Lung microvascular endothelial cell (primary cell): ENCODE measurements around the gene CDC42BPA. TPM values are rescaled to one million over a fixed set of nuclear protein-coding genes. Genes with fewer than 3 reads are reported as not detected.
"Not testable (repeated sequence)": the region's sequence is repeated elsewhere in the genome, so short reads cannot be mapped to it uniquely, and the experiment has no call there.

Source experiments
- DNase-seq, 2 donors: peaks; one replicate each; pipeline versions ENCODE4 v3.0.0 to v3.0.0-alpha.2; 2010; ENCODE audit warnings: low read depth in 2 of 2
- total RNA-seq: library from RNA; depleted of rRNA; stranded (reverse); fragments of >200 nt; gene quantifications from 2 replicates; pipeline ENCODE4 v1.2.1, GENCODE V29; 2014

CDC42BPA gene
- total RNA-seq, 1 donor from 2014 or later: 79.2 TPM

- DNase-seq: not testable (repeated sequence)
These were observed 17.8 kb upstream of the CDC42BPA start for GRCh38 chr1:227336136-227336535.

GRCh38 chr1:227335242-227336020 lies 17.1 kb upstream of the CDC42BPA start:
- DNase-seq: no peak

GRCh38 chr1:227333423-227333822 lies 15.1 kb upstream of the CDC42BPA start:
- no peak for DNase-seq

- no peak for DNase-seq
These were observed 12.2 kb upstream of the CDC42BPA start for GRCh38 chr1:227330279-227331076.

- no peak for DNase-seq
These were observed 10.2 kb upstream of the CDC42BPA start for GRCh38 chr1:227328405-227329019.

- no peak for DNase-seq
These were observed 6.9 kb upstream of the CDC42BPA start for GRCh38 chr1:227325156-227325555.

- DNase-seq: no peak
These were observed 5.6 kb upstream of the CDC42BPA start for GRCh38 chr1:227323967-227324268.

- no peak for DNase-seq
These were observed 5.1 kb upstream of the CDC42BPA start for GRCh38 chr1:227323171-227323966.

- no peak for DNase-seq
These were observed 4.1 kb upstream of the CDC42BPA start for GRCh38 chr1:227322376-227322775.

- no peak for DNase-seq
These were observed 2.7 kb upstream of the CDC42BPA start for GRCh38 chr1:227321035-227321434.

GRCh38 chr1:227320476-227320875 lies 2.2 kb upstream of the CDC42BPA start:
- DNase-seq: no peak

GRCh38 chr1:227318853-227319607 lies 738 bp upstream of the CDC42BPA start:
- DNase-seq: peak; percentile 51 to 78

GRCh38 chr1:227317523-227318015 lies 723 bp downstream of the CDC42BPA start:
- peak; percentile 73 to 78 for DNase-seq

- DNase-seq: peak; percentile 45 to 46
These were observed 1.3 kb downstream of the CDC42BPA start for GRCh38 chr1:227317011-227317451.

- peak in 1 of 2 donors; percentile 25 for DNase-seq
These were observed 1.8 kb downstream of the CDC42BPA start for GRCh38 chr1:227316456-227316855.

GRCh38 chr1:227315629-227316346 lies 2.5 kb downstream of the CDC42BPA start:
- peak; percentile 46 to 79 for DNase-seq

- DNase-seq: no peak
These were observed 4.1 kb downstream of the CDC42BPA start for GRCh38 chr1:227314014-227314848.

- DNase-seq: no peak
These were observed 5.8 kb downstream of the CDC42BPA start for GRCh38 chr1:227312361-227313025.
